ENCODE results near the gene MAJIN.

MAJIN gene

DNA sequence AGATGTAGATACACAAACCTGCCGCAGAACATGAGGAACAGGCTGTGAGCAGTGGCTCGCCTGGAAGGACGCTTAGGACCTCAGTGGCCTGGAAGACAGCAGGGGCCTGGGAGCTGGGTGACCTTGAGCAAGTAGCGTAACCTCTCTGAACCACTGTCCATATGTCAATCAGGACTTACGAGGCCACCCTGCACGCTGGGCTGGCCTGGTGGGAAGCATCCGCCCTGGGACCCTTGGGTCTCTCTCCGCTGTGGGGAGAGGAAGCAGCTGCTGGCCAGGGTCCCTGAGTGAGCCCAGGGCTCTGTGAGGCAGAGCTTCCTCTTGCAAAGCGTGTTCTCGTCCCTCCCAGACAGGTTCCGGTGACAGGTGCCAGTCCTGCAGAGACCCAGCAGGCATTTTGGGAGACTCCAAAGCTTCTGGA, 79.5 kb downstream of the MAJIN start:
- ATAC-seq (no peak), DNase-seq (no peak)

- ATAC-seq (no peak), DNase-seq (no peak)
Observed at GRCh38 chr11:64891880-64892279, 80.0 kb downstream of the MAJIN start.

GRCh38 chr11:64891215-64891848, 80.6 kb downstream of the MAJIN start:
- ATAC-seq, result no peak
- no peak for DNase-seq

- ATAC-seq, result no peak
- no peak for DNase-seq
Observed at GRCh38 chr11:64890522-64890939, 81.4 kb downstream of the MAJIN start.

DNA sequence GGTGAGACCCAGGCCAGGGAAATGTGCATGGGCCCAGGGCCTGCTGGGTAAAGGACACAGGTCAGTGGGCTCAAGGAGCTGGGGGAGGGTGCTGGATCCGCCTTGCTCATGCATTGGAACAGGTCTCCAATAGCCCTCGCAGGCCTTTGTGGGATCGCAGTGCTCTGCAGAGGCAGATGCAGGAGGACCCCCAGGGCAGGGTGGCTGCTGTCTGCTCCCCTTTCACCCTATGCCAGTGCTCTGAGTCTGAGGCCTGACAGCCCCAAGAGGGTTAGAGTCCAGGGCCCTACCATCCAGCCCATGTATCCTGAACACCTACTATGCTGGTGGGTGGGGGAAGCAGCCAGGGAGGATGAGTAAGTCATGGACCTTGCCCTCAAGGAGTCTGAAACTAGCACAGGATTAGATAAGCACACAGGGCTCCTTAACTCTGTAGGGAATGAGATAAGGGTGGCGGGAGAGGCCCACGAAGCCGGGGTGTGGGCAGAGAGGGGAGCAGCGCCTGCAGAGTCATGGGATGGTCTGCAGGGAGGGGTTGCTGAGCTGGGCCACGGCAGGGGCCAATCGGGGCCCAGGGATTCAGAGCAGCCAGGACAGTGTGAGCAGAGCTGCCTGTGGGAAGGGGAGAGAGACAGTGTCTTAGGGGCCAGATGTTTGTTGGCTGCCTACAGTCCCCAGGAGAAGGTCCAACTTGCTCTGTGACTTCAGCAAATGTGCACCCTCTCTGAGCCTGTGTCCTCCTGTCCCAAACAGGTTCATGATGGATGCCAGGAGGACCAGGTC, 83.0 kb downstream of the MAJIN start:
- ATAC-seq (no peak), DNase-seq (no peak)

GRCh38 chr11:64888406-64888728, 83.5 kb downstream of the MAJIN start:
- DNase-seq, result no peak
- ATAC-seq, result no peak
